Stimulated activated CD8-positive, alpha-beta memory T cell treated with anti-CD3 and anti-CD28 coated beads, Interleukin-4, amount 100 ng/mL, for 4 hours (primary cell): Measurements from ENCODE around the gene TMEM63C.
"Not testable (repeated sequence)": the region's sequence is repeated elsewhere in the genome, so short reads cannot be mapped to it uniquely, and the experiment has no call there.

Experiments
- DNase-seq, 2 donors: peaks; one replicate each; pipeline ENCODE4 v3.0.0-alpha.2; 2020; ENCODE audit warnings: low read depth in 2 of 2, low spot score in 1 of 2

The TMEM63C gene

GRCh38 chr14:77153802-77154201 lies 27.8 kb upstream of the TMEM63C start:
- no peak for DNase-seq

GRCh38 chr14:77154421-77154820 lies 27.2 kb upstream of the TMEM63C start:
- no peak for DNase-seq

GRCh38 chr14:77155083-77155482 lies 26.5 kb upstream of the TMEM63C start:
- DNase-seq: no peak

GRCh38 chr14:77157740-77158139 lies 23.9 kb upstream of the TMEM63C start:
- DNase-seq: no peak

GRCh38 chr14:77158175-77158881 lies 23.3 kb upstream of the TMEM63C start:
- no peak for DNase-seq

- DNase-seq: no peak
Observed at GRCh38 chr14:77158882-77159255, 22.7 kb upstream of the TMEM63C start.

GRCh38 chr14:77161011-77161410 lies 20.6 kb upstream of the TMEM63C start:
- DNase-seq: no peak

- DNase-seq: no peak
Observed at GRCh38 chr14:77170045-77170444, 11.6 kb upstream of the TMEM63C start.

- no peak for DNase-seq
Observed at GRCh38 chr14:77172916-77173315, 8.7 kb upstream of the TMEM63C start.

- DNase-seq: not testable (repeated sequence)
Observed at GRCh38 chr14:77173911-77174617, 7.5 kb upstream of the TMEM63C start.

GRCh38 chr14:77175843-77176242 lies 5.8 kb upstream of the TMEM63C start:
- DNase-seq: no peak

- DNase-seq: no peak
Observed at GRCh38 chr14:77177702-77178101, 3.9 kb upstream of the TMEM63C start.

- no peak for DNase-seq
Observed at GRCh38 chr14:77178656-77179055, 2.9 kb upstream of the TMEM63C start.

- DNase-seq: no peak
Observed at GRCh38 chr14:77180726-77181602, 634 bp upstream of the TMEM63C start.

GRCh38 chr14:77183896-77184295 lies 2.3 kb downstream of the TMEM63C start:
- no peak for DNase-seq

- no peak for DNase-seq
Observed at GRCh38 chr14:77184396-77185092, 2.9 kb downstream of the TMEM63C start.

GRCh38 chr14:77185093-77185465 lies 3.5 kb downstream of the TMEM63C start:
- DNase-seq: no peak

GRCh38 chr14:77186911-77187648 lies 5.5 kb downstream of the TMEM63C start:
- no peak for DNase-seq

- DNase-seq: no peak
Observed at GRCh38 chr14:77187649-77188012, 6.0 kb downstream of the TMEM63C start.

GRCh38 chr14:77189479-77189878 lies 7.9 kb downstream of the TMEM63C start:
- DNase-seq: no peak

- no peak for DNase-seq
Observed at GRCh38 chr14:77190977-77191376, 9.4 kb downstream of the TMEM63C start.
